ENCODE data around the gene TRAF1.
A peak's percentile ranks its signal among the peaks of the same experiment; 100 is the strongest.

The TRAF1 gene

DNA sequence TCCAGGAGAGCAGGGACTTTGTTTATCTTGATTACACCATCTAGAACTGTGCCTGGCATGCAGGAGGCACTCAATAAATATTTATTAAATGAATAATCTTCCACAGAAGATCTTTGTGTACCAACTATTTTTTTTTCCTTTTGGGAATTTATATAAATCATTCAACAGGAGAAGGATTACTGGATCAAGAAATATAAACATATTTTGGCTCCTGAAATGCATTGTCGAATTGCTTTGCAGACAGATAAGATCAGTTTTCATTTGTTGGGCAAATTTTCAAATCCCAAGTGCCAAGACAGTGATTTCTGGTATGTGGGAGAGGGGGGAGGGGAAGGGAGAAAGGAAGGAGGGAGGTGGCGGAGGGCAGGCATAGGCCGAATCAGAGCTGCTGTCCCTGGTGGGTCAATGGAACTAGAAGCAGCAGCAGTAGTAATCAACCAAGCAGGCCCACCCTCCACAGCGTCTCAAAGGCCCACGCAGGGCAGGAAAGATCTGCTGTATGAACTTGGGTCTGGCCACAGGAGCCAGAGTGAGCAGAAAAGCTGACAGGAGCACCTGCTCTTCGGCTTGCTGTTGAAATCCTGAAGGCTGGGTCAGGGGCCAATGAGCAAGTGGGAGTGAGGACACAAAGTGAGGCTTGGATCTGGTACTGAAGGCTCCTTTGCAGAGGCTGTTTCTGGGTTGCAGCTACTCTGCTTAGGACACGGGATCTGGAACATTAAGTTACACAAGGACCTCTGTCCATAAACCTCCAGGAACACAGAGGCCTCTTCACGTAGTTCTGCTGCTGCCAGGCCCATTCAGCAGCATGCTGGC is 15.8 kb upstream of the TRAF1 start:
- DNase-seq (ENCODE audit: extremely low spot score, insufficient read length, low read depth) = no peak

DNA sequence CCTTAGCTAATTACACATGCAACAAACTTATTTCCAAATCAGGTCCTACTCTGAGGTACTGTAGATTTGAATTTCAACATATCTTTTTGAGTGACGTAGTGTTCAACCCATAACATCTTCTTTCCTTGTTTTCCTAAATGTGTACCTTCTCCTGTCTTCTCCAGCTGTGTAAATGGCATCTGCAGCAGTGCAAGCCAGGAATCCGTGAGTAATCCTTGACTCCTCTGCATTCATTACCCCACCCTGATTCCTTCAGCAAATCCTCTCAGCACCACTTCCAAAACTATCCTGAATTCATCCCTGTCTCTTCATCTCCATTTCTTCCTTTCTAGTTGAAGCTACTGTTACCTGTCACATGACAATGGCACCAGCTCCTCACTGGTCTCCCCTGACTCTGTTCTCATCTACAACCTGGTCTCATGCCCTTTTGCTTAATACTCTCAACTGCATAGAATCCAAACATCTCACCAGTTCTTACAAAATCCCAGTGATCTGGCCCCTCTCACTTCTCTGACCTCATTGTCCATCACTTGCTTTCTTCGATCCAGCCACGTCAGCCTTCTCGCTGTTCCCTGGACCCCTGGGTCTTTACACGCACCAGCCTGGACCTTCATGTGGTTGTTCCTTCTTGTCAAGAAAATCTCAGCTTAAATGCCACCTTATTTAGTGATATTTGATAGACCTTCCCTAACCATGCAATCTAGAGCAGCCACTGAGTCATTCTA is 14.6 kb upstream of the TRAF1 start:
- FAIRE-seq (no peak), DNase-seq (ENCODE audit: extremely low spot score, insufficient read length, low read depth) (no peak)

More for the DNA sequence above, 15.8 kb upstream of the TRAF1 start:
- no peak for FAIRE-seq

DNA sequence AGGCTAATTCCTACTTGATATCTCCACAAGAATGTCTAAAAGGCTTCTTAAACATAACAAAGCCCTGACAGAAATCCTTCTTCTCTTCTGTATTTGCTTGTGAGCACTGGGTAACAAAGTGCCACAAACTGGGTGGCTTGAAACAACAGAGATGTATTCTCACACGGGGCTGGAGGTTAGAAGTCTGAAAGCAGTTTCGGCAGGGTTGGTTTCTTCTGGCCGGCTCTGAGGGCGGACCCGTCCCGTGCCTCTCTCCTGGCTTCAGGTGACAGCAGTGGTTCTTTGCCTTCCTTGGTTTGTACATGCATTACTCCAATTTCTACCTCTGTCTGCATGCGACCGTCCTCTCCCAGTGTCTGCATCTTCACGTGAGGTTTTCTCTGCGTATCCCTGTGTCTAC is 14.0 kb upstream of the TRAF1 start:
- FAIRE-seq = no peak
- no peak for DNase-seq (ENCODE audit: extremely low spot score, insufficient read length, low read depth)

DNA sequence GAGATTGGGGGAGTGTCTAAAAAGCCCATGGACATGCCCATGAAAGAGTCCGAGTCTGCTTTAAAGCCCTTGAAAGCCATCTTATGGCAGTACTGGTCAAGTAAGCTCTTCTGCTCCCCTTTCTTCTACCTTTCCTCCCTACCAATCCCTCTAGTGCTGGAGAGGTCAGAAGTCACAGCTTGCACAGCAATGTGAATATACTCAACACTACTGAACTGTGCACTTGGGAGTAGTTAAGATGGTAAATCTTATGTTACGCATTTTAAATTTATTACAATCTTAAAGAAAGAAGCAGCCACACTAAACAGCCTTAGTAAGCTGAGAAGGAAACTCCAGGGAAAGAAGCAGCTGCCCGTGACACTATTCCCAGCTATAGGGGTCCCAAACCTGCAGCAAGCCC is 12.3 kb upstream of the TRAF1 start:
- no peak for FAIRE-seq
- no peak for DNase-seq (ENCODE audit: extremely low spot score, insufficient read length, low read depth)

DNA sequence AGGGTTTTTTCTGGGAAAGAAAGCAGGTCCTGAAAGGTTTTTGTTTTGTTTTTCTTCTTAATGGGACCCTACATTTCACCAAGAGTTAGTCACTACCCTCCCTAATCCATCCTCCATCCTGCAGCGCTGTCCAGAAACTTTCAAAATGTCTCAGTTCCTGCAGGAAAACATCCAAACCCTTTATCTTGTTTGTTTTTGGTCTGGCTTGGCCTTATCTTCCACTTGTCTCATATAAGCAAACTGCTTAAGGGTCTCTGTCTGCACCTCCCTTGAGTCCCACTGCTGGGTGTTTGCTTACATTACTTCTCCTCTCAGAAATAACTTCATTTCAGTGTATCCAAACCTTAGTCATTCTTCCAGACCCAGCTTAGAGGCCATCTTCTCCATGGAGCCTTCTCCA is 11.0 kb upstream of the TRAF1 start:
- FAIRE-seq (no peak), DNase-seq (ENCODE audit: extremely low spot score, insufficient read length, low read depth) (no peak)

DNA sequence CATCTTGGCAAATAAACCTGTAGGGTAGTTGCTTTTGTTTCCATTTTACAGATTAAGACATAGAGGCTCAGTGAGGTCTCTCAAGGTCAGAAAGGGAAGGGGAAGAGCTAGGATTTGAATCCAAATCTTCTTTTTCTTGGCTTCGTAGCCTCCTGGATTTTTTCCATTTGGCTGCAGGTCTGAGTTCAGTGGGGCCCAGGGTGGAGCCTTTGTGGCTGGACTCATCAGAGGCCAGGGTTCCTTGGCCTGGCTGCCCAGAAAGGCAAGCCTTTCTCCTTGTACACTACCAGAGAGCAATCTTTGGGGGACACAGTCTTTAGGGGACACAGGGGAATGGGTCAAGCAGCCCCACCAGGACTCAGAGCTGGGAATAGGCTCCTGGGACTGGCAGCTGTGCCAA is 10.5 kb upstream of the TRAF1 start:
- FAIRE-seq (no peak), DNase-seq (ENCODE audit: extremely low spot score, insufficient read length, low read depth) (no peak)

DNA sequence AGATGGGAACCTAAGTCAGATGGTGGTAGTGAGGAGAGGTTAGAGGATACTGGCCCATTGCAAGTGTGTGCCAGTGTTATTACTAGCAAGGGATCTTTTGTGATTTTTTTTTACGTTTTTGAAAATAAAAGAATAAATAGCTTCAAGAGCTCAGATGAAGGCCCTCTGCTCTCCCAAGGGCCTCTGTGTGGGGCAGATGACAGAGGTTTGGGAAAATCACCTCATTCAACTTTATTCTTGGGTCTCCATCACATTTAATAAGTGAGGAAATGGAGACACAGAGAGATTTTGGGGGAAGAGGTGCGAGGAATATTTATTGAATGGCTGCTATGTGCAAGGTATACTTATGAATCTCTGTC is 10.1 kb upstream of the TRAF1 start:
- no peak for FAIRE-seq

DNA sequence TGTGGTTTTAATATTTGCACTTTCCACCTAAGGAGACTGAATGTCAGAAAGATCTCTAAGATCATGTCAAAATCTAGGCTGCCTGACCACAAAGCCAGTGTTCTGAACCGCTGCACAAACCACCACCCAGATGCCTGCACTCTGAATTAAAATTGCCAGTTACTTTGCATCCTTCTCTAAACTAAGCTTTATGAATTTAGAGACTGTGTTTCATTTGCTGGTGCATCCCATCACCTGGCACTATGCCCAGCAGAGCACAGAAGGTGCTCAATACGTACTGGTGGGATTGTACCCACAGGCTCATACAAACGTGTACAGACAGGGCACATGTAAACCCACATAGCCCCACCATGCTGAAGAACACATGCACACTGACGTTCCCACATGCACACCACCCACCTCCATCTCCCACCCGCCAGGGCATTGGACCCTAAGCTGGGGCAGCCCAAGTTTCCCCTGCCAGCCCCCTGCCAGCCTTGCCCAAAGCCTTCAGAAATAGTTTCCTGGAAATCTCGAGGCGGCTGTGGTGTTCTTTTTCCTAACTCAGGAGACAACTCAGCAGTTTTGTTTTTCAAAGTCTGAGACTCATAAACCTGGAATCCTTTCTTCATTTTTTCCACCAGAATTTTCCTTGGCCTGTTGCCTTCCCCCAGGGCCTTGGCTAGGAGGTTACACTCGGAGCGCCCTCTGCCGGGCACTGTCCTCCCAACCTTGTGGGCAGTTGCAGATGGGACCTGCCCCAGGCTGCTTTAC is 9.6 kb upstream of the TRAF1 start:
- DNase-seq (ENCODE audit: extremely low spot score, insufficient read length, low read depth) (peak; percentile 60), FAIRE-seq (peak; percentile 86)

More for the DNA sequence above, 10.1 kb upstream of the TRAF1 start:
- DNase-seq (ENCODE audit: extremely low spot score, insufficient read length, low read depth) = no peak

DNA sequence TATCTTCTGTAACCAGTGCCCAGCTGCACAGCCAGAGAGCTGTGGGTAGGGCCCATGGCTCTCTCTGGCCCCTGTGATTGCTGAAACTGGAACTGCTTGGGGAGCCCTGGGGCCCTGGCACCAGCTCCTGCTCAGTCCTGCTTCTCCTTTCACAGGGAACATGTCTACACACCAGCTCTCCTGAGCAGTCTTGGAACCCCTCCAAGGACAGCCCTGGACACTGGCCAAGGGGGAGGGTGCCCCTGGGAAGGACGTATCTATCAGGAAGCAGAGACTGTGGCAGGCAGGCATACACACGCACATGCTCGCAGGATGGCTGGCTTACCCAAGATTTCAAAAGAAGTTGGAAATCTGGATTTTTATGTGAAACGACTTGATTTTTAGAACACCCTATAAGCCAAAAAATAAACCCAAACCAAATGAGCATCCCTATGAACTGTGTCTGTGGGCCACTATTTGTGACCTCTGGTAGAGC is 8.8 kb upstream of the TRAF1 start:
- peak; percentile 60 for FAIRE-seq
- no peak for DNase-seq (ENCODE audit: extremely low spot score, insufficient read length, low read depth)

DNA sequence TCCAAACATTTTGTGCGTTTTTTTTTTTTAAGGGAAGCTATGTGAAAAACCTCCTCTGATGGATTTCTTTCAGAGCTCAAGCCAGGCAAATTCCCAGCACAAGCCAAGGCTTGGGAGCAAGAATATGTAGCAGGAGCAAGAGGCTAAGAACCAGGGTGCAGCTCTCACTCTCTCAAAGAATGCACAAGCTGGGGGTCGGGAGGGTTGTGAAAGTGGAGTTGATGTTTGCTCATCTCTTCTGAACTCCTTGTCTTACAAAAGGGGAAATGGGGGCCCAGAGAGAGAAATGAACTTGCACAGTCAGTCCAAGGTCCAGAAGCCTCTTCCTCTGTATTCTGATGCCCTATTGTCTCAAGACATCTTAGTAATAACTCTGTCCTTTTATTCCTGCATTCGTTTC is 7.7 kb upstream of the TRAF1 start:
- FAIRE-seq (peak; percentile 48), DNase-seq (ENCODE audit: extremely low spot score, insufficient read length, low read depth) (no peak)

DNA sequence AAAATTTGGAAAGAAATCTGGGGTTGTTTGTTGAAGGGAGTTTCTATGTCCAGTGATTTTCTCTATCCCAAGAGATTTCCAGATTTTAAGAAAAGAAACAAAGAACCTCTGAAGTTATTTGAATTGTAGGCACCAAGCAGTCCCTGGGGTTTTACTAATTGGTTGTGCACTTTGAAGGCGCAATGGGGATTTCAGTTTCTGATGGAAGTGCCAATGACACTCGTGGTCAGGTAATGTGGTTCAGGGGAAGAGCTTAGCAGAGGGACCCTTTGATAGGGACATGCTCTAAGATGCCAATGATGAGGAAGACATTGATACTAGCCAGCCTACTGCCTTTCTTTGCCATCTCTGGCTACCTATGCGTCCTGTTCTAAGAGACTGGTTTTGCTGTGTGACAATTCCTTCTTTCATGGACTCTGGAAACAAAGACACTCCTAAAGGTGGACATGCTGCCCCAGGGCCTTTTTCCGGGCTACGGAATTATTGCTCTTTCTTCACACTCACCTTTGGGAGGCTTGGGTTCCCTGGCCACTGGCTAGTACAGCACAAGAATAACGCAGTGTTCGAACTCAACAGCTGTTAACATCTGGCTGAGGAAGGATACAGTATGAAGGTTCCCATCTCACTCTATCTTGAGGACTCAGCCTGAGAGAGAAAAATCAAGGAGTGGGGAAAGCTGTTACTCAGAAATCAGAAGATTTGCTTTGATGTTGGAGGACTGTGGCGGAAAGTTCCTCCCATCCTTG is 6.9 kb upstream of the TRAF1 start:
- FAIRE-seq (peak; percentile 60), DNase-seq (ENCODE audit: extremely low spot score, insufficient read length, low read depth) (no peak)

DNA sequence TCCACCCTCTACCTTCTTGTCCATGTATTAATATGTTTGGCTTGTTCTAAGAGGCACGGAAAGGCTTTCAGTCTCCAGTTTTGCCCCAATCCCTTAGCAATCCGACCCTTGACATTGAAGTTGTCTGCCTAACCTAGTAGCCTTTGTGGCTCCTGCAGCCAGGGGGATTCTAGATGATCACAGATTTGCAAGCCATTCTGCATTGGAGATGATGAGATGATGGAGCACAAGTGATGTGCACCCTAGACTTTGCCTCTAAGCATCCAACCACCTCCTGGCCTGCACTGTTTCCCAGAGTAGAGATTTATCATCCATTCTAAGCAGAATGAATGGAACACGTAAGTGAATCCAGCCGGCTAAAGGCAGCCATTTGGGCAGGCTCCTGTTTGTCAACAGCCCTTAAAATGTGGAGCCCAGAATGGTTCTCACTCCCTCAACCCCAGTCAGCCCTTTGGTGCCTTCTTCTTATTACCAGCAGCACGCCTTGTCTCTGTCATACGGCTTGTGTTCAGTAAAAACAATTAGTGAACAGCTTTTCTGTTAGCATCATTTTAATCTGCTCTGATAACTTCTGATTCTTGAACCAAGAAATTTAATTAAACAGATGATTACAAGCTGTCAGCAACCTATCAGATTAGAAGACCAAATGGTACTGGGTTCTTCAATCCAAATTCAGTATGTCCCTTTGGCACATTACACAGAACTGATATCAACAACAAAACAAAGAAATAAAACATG is 5.7 kb upstream of the TRAF1 start:
- peak; percentile 9 for FAIRE-seq
- DNase-seq (ENCODE audit: extremely low spot score, insufficient read length, low read depth) = no peak

DNA sequence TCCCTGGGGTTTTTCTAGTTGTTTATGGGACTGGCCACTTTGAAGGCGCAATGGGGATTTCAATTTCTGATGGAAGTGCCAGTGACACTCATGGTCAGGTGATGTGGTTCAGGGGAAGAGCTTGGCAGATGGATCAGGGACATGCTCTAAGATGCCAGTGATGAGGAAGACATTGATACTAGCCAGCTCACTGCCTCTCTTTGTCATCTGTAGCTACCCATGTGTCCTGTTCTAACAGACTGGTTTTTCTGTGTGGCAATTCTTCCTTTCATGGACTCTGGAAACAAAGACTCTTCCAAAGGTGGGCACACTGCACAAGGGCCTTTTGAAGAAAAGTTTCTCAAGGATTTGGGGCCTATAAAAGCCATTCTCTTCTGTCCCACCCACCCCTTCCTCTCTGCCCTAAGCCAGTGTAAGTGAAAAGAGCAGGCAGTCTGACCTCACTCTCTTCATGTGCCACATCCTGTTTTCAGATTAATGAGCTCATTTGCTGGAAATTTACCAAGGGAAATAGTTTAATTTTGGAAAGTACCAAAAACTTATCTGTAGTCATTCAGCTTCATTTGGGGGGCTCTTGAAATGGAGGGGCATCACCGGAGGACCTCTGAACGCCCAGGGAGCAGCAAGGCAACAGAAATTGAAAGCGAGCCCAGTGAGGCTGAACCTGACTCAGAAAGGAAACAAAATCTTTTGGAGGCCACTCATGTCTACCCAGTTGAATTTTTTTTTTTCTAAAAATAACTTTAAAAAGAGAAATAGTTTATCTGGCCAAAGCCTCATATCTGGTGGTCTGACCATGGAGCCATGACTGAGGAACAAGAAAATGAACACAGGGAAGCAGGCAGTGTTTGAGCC is 4.9 kb upstream of the TRAF1 start:
- FAIRE-seq = peak; percentile 89
- peak; percentile 46 for DNase-seq (ENCODE audit: extremely low spot score, insufficient read length, low read depth)

DNA sequence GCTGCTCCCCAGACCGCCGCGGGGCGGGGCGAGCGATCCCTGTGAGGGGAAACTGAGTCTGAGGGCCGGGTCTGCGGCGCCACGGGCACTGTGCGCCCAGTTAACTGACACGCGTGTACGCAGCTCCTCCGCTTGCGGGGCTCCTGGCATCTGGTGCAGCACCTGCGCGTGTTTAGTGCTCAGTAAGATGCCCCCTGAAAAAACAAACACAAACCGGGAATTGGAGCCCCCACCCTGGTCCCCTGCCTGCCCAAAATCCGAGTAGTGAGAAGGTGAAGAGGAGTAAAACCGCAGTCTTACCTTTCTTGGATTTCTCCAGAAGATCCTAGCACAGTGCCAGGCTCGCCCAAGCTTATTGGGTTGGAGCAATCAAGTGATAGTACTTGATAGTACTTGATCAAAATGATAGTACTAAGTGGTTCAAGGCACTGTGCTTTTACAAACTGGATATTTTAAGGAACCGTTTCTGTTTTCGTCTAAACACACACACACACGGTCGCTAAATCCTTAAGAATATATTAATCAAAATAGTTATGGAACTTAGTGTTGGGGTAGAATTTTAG is 2.7 kb upstream of the TRAF1 start:
- FAIRE-seq (no peak), DNase-seq (ENCODE audit: extremely low spot score, insufficient read length, low read depth) (no peak)

DNA sequence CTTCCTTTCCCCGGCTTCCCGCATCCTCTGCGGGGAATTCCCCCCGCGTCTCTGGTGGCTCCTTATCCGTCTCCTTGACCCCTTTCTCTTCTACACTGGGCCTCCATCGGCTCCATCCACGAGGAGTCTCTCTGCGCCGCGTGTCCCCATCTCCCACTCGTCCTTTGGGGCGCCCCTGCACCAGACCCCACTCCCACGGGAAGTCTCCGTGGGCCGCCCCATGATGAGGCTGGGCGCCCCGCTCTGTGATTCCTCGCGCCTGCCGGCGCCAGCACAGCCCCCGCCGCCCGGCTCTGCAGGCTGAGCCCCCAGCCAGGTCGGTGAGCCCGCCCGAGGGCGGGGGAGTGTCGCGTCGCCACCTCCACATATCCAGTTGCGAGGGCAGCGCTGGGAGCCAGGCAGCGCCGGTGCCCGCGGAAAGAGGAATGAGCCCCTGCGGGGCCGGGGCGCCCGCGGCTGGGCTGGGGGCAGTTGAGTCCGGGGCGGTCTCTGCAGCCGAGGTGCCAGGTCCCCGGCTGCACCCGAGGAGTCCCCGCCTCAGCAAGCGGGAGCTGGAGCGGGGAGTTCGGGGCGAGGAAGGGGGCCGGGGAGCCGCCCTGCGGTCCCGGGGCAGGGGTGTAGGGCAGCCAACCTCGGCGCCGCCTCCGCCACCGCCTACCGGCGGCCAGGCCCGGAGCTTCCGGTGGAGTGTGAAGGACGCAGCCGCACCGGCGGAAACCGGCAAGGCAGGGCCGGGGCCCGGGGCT is 2.1 kb upstream of the TRAF1 start:
- DNase-seq (ENCODE audit: extremely low spot score, insufficient read length, low read depth) (no peak), FAIRE-seq (peak; percentile 51)

DNA sequence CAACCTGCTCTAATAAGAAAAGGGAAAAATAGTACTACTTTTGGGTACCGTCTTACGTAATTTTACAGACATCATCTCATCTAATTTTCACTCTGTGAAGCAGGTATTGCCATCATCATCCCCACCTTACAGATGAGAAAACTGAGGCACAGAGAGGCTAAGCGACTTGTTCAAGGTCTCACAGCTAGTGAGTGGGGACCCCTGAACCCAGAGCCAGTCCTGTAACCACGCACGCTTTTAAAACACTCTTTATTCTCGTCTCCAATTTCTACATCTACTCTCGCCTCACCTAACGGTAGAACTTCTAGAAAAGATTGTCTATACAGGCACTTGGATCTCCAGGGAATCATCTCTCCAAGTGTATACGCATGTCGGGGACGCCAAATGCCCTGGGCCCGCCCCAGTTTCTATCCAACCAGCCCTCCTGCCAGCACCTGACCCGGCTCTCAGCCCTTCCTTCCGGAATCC is 1.5 kb upstream of the TRAF1 start:
- FAIRE-seq (peak; percentile 51), DNase-seq (ENCODE audit: extremely low spot score, insufficient read length, low read depth) (no peak)

DNA sequence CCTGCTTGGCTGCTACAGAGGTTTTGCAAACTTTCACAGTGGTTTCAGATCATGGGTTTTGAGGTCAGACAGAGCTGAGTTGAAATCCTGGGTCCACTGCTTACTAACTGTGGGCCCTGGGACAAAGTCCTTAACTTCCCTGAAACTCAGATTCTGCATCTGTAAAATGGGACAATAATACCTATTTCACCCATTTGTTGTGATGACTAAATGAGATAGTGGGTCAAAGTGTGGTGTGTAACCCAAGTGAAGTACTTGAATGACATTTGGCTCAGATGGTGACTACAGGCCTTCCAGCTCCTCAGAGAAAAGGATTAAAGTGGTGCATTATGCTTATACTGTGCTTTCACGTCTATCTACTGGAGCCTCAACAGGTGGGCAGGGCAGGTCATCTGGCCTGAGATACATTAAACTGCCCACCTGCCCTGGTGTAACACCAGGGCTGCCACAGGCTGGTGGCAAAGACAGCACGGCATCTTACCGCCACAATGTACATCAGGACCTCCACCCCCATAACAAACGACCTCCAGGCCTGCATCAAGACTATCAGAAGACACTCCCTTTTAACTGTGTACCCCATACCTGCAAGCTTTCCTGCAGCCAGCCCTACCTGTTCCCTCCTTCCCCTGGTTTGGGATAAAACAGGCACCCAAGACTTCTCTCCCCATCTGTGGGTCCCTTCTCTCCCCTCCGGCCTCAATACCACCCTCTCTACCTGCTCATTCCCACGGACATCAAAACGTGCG is 846 bp upstream of the TRAF1 start:
- DNase-seq (ENCODE audit: extremely low spot score, insufficient read length, low read depth) = no peak
- FAIRE-seq = peak; percentile 56

Data from GM18507 (cell line).